PC-9 (cell line): ENCODE results near the gene FOXE1. TPM values are rescaled to one million over a fixed set of nuclear protein-coding genes. Genes with fewer than 3 reads are reported as not detected.

Experiments used
- BruUV-seq: library from RNA; stranded (reverse); fragments of 400-500 nt; replicated peaks from 2 replicates; lab custom pipeline; 2021; lab: Mats Ljungman, UMichigan
- CTCF ChIA-PET: fragments of 300-600 bp; sonication (Branson Sonifier 250); formaldehyde crosslinking; loops from one replicate; lab custom pipeline; 2022; ENCODE audit warnings: antibody characterized with exemption; lab: Charles Lee
- POLR2A ChIA-PET: fragments of 300-600 bp; sonication (Branson Sonifier 250); formaldehyde crosslinking; loops from one replicate; lab custom pipeline; 2022; ENCODE audit warnings: antibody characterized with exemption; ENCODE audit not compliant: unreplicated experiment; lab: Charles Lee
- DNase-seq, 2 experiments: peaks; one replicate each; pipeline versions ENCODE4 v3.0.0 to v3.0.0-alpha.2; 2015 to 2022; ENCODE audit warnings: mixed read lengths in 1 of 2
- H2AFZ ChIP-seq: fragments of 200-600 bp; sonication (generic); 2 replicates; pipeline ENCODE4 v1.8.1; 2017; ENCODE audit warnings: antibody characterized with exemption
- H3F3A ChIP-seq: fragments of 200-600 bp; sonication (generic); 2 replicates; pipeline ENCODE4 v1.8.1; 2017; ENCODE audit warnings: antibody characterized with exemption, mild to moderate bottlenecking, low read depth; ENCODE audit not compliant: insufficient read depth
- H3K27ac ChIP-seq: fragments of 200-600 bp; sonication (generic); 2 replicates; pipeline ENCODE4 v1.6.1; 2016; ENCODE audit warnings: mixed run types
- H3K27me3 ChIP-seq: fragments of 200-600 bp; sonication (generic); 2 replicates; pipeline ENCODE4 v1.6.1; 2016; ENCODE audit warnings: low read depth, mixed run types; ENCODE audit not compliant: insufficient read depth
- H3K36me3 ChIP-seq: fragments of 200-600 bp; sonication (generic); 2 replicates; pipeline ENCODE4 v1.6.1; 2016; ENCODE audit warnings: low read depth, mixed run types
- H3K4me1 ChIP-seq: fragments of 200-600 bp; sonication (generic); replicated peaks from 2 replicates; pipeline ENCODE4 v1.6.1; 2016; ENCODE audit warnings: mixed run types; ENCODE audit not compliant: insufficient read depth
- H3K4me2 ChIP-seq: fragments of 200-600 bp; sonication (generic); 2 replicates; pipeline ENCODE4 v1.6.1; 2017; ENCODE audit warnings: mixed run types
- H3K4me3 ChIP-seq: fragments of 200-600 bp; sonication (generic); 2 replicates; pipeline ENCODE4 v1.6.1; 2016; ENCODE audit warnings: mixed run types
- H3K79me2 ChIP-seq: fragments of 200-600 bp; sonication (generic); 2 replicates; pipeline ENCODE4 v1.6.1; 2017; ENCODE audit warnings: low read depth, mixed run types
- H3K9me2 ChIP-seq: fragments of 200-600 bp; sonication (generic); 2 replicates; pipeline ENCODE4 v1.8.1; 2017; ENCODE audit warnings: mild to moderate bottlenecking; ENCODE audit not compliant: insufficient read depth
- H3K9me3 ChIP-seq: fragments of 200-600 bp; sonication (generic); 2 replicates; pipeline ENCODE4 v1.8.1; 2016; ENCODE audit warnings: low read depth; ENCODE audit not compliant: insufficient read depth
- H4K20me1 ChIP-seq: fragments of 200-600 bp; sonication (generic); 2 replicates; pipeline ENCODE4 v1.8.1; 2017; ENCODE audit not compliant: insufficient read depth
- EZH2 ChIP-seq: fragments of 200-600 bp; sonication (generic); IDR thresholded peaks from 2 replicates; pipeline ENCODE4 v1.8.0; 2017; ENCODE audit warnings: antibody characterized with exemption, low read depth
- intact Hi-C: fragments of 100-400 bp; cut with micrococcal nuclease; formaldehyde crosslinking; loops from one replicate; pipeline ENCODE4 v1.10.0; 2022; ENCODE audit not compliant: unreplicated experiment
- total RNA-seq: library from RNA; stranded (reverse); gene quantifications from 2 replicates; pipeline ENCODE4 v1.2.3, GENCODE V29; 2021
- TF ChIP-seq, protein P1 (sequence below): fragments of 200-600 bp; sonication (generic); conservative IDR thresholded peaks from 2 replicates; pipeline ENCODE4 v1.6.1; 2017; ENCODE audit warnings: mixed run types, antibody characterized with exemption, mild to moderate bottlenecking, moderate library complexity

The FOXE1 gene
- total RNA-seq, 1 experiment from 2014 or later, result 5.7 TPM

DNA sequence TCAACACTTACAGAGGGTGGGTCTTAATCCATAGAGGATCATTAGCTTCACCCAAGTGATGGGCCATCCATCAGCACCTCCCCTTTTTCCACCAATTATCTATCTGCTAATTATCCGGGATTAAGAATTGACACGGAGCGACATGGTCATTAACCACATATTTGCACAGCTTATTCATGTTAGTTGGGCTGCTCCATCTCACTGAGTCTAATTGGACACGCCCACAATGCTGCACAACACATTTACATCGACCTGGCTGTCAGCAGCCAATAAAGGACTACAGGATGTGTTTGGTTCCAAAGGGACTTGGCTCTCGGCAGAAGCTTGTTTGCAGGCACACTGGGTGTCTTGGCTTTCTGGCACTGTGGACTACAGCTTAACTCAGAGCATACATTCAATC lies 21.6 kb downstream of the FOXE1 start:
- Histone ChIP-seq H3K79me2 (no peaks in the 10 kb centered on the region), H3K4me2 (no peak overlapping the region), H3K4me1 (peaks cover 28% of the 10 kb centered on the region), H3K9me2 (no peaks in the 10 kb centered on the region), H3K27ac (no peak overlapping the region), H3K4me3 (no peak overlapping the region), H4K20me1 (no peaks in the 10 kb centered on the region), H3K36me3 (no peaks in the 10 kb centered on the region), H3F3A (peaks cover 28% of the 10 kb centered on the region), H3K27me3 (no peaks in the 10 kb centered on the region), H2AFZ (no peak overlapping the region), H3K9me3 (no peaks in the 10 kb centered on the region)
- intact Hi-C loops, result no loop called here
- POLR2A ChIA-PET, result interaction anchor here (0.6 to 0.7 kb wide), 2 partner anchors 22 to 23 kb away, joined by 4 read pairs; partner anchors contain the start of gene FOXE1
- no peak for DNase-seq
- CTCF ChIA-PET, result interaction anchor here (0.6 kb wide), 1 partner anchor 27 kb away, joined by 3 read pairs; no protein-coding TSS in a partner anchor
- BruUV-seq, result no TSS peak
- no peak for TF ChIP-seq EZH2
- TF ChIP-seq, protein P1, sequence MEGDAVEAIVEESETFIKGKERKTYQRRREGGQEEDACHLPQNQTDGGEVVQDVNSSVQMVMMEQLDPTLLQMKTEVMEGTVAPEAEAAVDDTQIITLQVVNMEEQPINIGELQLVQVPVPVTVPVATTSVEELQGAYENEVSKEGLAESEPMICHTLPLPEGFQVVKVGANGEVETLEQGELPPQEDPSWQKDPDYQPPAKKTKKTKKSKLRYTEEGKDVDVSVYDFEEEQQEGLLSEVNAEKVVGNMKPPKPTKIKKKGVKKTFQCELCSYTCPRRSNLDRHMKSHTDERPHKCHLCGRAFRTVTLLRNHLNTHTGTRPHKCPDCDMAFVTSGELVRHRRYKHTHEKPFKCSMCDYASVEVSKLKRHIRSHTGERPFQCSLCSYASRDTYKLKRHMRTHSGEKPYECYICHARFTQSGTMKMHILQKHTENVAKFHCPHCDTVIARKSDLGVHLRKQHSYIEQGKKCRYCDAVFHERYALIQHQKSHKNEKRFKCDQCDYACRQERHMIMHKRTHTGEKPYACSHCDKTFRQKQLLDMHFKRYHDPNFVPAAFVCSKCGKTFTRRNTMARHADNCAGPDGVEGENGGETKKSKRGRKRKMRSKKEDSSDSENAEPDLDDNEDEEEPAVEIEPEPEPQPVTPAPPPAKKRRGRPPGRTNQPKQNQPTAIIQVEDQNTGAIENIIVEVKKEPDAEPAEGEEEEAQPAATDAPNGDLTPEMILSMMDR, result no peak

DNA sequence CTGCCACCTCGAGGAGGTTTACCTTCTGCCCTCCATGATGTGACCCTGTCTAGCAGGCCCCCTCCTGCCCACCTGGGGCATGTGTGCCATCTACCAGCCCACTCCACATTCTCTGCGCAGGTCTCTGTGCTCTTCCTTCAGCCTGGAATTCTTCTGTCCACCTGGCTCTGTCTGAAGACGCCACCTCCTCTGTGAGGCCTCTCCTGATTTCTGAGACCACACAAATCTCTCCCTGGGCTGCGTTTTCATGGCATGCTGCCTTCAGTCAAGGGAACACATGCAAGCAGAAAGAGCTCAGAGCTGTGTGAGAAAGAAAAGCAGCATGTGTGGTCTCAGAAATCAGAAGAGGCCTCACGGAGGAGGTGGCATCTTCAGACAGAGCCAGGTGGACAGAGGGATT lies 22.1 kb downstream of the FOXE1 start:
- H3K79me2 ChIP-seq, result no peaks in the 10 kb centered on the region
- H3K27me3 ChIP-seq, result no peaks in the 10 kb centered on the region
- peaks cover 28% of the 10 kb centered on the region for H3K4me1 ChIP-seq
- no peak overlapping the region for H3K27ac ChIP-seq
- H3K9me3 ChIP-seq, result no peaks in the 10 kb centered on the region
- H3K36me3 ChIP-seq, result no peaks in the 10 kb centered on the region
- no peak for DNase-seq
- H3K4me3 ChIP-seq, result no peak overlapping the region
- H4K20me1 ChIP-seq, result no peaks in the 10 kb centered on the region
- ChIA-PET CTCF (no interaction called here), POLR2A (no interaction called here)
- H2AFZ ChIP-seq, result no peak overlapping the region
- no peaks in the 10 kb centered on the region for H3K9me2 ChIP-seq
- BruUV-seq, result no TSS peak
- intact Hi-C loops, result no loop called here
- H3F3A ChIP-seq, result peaks cover 28% of the 10 kb centered on the region
- TF ChIP-seq EZH2, result no peak
- TF ChIP-seq, protein P1, result no peak
- no peak overlapping the region for H3K4me2 ChIP-seq

DNA sequence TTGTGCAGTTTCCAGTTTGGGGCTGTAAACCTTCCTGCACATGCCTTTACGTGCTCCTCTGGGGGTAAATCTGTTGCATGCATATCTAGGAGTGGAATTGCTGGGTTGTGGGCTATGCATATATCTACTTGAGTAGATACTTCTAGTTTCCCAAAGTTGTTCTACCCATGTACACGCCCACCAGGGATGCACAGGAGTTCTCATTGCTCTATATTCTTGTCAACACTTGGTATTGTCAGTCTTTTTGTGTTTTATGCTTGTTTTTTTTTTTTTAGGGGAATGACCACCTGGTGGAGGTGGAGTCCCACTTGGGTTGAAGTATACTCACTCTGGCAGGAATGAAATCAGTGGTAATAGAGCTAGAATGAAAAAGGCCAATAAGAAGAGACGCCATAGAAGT lies 23.0 kb downstream of the FOXE1 start:
- no peak overlapping the region for H2AFZ ChIP-seq
- no peaks in the 10 kb centered on the region for H3K9me2 ChIP-seq
- ChIA-PET POLR2A (interaction anchor here (0.6 kb wide), 1 partner anchor 30 kb away, joined by 3 read pairs; no protein-coding TSS in a partner anchor), CTCF (interaction anchor here (0.7 kb wide), 1 partner anchor 75 kb away, joined by 4 read pairs; no protein-coding TSS in a partner anchor)
- H3K4me3 ChIP-seq, result no peak overlapping the region
- intact Hi-C loops, result loop anchor here (2.0 kb wide), 3 partner anchors 23 to 173 kb away; partner anchors contain the start of gene FOXE1
- TF ChIP-seq EZH2, result no peak
- TF ChIP-seq, protein P1, result no peak
- H3K4me1 ChIP-seq, result peaks cover 28% of the 10 kb centered on the region
- H3K9me3 ChIP-seq, result no peaks in the 10 kb centered on the region
- H3K36me3 ChIP-seq, result no peaks in the 10 kb centered on the region
- H3K27ac ChIP-seq, result peak overlapping the region; percentile 91
- H3F3A ChIP-seq, result peaks cover 28% of the 10 kb centered on the region
- no peaks in the 10 kb centered on the region for H3K27me3 ChIP-seq
- BruUV-seq, result no TSS peak
- no peak for DNase-seq
- H3K4me2 ChIP-seq, result peak overlapping the region; percentile 66
- H4K20me1 ChIP-seq, result no peaks in the 10 kb centered on the region
- no peaks in the 10 kb centered on the region for H3K79me2 ChIP-seq
